Nucleus accumbens (tissue), 56 donors: Measurements from ENCODE around the gene MSANTD3.

Experiments
- DNase-seq, 56 donors: peaks; one replicate each; lab custom pipeline; 2025; lab: John Stamatoyannopoulos, UW

Gene MSANTD3

DNA sequence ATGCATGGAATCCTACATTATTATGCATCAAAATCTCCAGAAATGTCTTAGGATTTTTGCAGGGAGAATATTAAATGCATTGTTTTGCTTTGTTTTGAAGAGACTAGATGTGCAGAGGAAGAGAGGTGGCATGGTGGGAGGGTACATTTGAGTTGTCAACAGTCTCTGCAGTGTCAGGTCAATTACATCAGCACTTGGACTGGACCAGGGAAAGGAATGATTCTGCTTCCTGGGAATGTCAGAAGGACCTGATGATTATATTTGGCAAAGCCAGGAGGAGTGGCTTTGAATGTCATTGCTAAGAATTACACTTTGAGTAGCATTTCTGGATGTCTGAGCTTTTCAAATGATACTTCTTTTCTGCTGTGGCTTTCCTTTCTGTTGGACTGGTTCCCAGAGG, 28.5 kb downstream of the MSANTD3 start:
- no peak for DNase-seq

DNA sequence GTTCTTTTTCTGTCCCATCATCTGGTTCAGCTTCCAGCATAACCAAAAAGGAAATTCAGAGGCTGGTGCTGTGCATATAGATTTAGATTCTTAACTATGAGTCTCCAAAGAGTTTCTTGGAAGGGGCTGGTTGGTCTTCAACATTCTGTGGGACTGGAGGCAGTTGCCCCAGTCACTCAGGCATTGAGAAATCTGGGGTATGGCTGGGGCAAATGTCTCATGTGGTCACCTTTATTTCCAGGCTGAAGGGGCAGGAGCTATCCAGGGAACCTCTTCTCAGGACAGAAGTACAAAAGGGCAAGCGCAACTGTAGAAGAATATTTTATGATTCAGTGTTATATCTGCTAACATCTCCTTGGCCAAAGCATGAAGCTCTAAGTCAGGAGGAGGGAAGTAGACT, 30.6 kb downstream of the MSANTD3 start:
- no peak for DNase-seq

DNA sequence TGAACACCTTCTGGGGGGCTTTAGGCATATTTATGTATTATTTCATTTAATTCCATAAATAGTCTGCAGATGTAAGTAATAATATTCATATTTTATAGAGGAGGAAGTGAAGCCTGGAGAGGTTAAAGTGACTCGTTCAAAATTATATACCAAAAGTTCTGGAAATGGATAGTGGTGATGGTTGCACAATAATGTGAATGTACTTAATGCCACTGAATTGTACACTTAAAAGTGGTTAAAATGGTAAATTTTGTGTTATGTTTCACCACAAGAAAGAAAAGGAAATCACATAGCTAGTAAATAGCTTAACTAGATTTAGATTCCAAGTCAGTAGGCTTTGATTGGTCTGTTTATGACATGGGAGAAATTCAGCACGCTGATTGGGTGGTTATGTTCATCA, 33.0 kb downstream of the MSANTD3 start:
- DNase-seq, result no peak

- peak in 2 of 56 donors; percentile 5 to 7 for DNase-seq
These were observed 38.3 kb downstream of the MSANTD3 start for GRCh38 chr9:100465274-100465673.

GRCh38 chr9:100465761-100466160, 38.8 kb downstream of the MSANTD3 start:
- no peak for DNase-seq

DNA sequence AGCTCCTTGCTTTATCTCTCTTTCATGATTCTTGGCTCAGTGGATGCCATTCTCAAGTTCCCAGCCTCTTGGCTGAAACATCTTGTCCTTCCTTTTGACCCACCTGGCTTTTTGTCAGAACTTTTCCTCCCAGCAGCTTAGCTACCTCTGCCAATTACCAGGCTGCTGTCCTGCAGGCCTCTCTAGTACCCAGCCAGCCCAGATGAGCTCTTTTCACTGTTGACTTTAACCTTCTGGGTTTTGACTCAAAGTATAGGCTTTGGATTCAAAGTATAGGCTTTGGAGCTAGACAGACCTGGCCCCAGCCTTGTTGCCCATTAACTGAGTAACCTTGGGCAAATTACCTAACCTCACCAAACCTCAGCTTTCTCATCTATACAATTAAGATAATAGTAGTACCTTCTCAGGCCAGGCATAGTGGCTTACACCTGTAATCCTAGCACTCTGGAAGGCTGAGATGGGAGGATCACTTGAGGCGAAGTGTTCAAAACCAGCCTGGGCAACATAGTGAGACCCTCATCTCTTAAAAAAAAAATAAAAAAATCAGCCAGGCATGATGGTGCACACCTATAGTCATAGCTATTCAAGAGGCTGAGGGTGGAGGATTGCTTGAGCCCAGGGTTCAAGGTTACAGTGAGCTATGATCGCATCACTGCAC, 39.4 kb downstream of the MSANTD3 start:
- peak in 2 of 56 donors; percentile 5 to 6 for DNase-seq

GRCh38 chr9:100466829-100467221, 39.9 kb downstream of the MSANTD3 start:
- no peak for DNase-seq

DNA sequence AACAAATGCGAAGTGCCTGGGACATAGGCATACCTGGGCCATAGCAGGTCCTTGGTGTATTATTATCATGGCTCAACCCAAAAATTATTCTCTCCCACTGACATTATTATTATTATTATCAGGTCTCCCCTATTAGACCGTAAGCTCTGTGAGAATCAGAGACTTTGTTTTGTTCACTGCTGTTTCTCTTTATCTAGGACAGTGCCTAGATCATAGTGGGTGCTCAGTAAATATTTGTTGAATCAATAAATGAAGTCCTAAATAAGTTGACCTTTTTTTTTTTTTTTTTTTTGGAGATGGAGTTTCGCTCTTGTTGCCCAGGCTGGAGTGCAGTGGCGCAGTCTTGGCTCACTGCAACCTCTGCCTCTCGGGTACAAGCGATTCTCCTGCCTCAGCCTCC, 41.1 kb downstream of the MSANTD3 start:
- no peak for DNase-seq

- DNase-seq, result no peak
These were observed 45.3 kb downstream of the MSANTD3 start for GRCh38 chr9:100472268-100472667.

GRCh38 chr9:100472788-100473275, 45.9 kb downstream of the MSANTD3 start, which contains the start of gene TMEFF1:
Gene TMEFF1 (plus strand): TSS chr9:100473149. CDS start chr9:100473545, 396 bp downstream.
- peak in 49 of 56 donors; percentile 8 to 88 (median 60) for DNase-seq

- peak in 19 of 56 donors; percentile 21 to 68 (median 50) for DNase-seq
These were observed 46.5 kb downstream of the MSANTD3 start for GRCh38 chr9:100473276-100474081.

DNA sequence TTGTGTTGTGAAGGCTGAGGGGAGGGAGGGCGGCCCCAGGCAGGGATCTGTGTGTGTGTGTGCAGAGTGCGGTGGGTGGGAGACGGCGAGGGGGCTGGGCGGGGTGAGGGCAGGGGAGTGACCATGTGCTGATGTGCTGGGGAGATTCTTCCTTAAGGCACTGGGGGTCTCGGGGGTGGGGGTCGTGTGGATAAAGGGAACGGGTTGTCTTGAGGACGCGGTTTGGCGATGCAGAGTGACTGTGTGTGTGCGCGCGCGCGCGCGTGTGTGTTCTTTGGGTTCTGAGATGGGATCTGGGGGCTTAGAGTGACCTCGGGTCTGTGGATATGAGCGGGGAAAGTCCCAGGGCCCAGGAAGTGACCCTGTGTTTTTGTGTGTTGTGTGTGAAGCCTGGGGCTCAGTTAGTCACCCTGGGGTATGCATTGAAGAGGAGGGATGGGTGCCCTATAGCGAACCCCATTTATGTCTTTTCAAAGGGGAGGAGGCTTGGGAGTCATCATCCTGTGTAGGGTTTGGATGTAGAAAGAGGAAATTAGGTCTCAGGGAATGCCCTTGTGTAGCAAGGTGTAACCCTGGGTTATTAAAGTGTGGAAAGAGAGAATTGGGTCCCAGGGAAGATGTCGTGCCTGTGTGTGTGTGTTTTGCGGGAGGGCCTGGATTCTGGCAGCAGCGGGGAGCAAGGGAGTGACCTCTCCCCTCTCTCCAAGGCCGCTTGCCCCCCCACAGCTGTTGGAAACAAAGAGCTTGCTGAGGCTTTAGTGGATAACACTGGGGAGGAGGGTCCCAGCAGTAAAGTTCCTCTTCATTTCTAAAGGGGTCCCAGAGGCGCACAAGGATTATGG, 47.4 kb downstream of the MSANTD3 start:
- peak in 24 of 56 donors; percentile 6 to 57 (median 35) for DNase-seq

DNA sequence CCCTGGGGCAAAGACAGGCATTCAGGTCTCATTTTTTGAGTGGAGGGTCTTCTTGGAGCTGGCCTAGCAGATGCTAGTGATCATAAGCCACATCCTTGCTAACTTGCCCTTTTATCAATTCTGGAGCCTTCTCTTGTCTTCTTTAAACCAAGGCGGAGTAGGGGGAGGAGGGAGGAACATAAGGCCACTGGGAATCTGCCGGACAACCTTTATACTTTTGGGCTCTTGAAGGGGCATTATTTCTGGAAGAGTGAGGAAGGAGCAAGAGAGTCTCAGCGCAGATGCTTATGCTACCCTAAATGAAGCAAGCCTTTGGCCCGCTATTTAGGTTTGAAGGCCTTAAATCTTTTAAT, 48.0 kb downstream of the MSANTD3 start:
- DNase-seq, result no peak

DNA sequence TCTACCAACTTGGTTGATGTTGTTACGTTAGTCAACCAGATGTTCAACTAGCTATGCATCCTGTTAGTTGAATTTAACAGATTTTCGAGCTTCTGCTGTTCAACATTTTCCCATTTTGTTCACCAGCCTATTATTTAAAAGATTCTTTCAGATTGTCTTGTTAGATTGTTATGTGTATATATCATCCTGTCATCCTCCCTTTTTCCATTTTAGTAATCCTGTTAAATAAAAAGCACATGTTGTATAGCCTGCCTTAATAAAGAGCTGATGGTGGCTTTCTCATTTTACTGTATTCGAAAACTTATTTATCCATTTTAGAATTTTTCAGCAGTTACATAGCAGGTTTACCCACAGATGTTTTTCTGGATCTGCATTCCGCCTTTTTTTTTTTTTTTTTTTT, 50.3 kb downstream of the MSANTD3 start:
- no peak for DNase-seq

DNA sequence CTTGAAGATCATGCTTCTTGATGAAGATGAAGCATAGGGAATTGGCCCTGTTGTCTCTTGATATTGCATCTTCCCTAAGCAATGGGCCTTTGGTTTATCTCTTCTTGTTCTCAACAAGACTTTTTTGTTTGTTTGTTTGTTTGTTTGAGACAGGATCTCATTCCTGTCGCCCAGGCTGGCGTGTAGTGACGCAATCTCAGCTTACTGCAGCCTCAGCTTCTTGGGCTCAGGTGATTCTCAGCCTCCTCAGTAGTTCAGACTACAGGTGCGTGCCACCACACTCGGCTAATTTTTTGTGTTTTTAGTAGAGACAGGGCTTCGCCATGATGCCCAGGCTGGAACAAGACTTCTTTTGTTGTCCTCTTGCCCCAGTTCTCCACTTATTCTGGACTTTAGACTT, 51.2 kb downstream of the MSANTD3 start:
- DNase-seq, result no peak

DNA sequence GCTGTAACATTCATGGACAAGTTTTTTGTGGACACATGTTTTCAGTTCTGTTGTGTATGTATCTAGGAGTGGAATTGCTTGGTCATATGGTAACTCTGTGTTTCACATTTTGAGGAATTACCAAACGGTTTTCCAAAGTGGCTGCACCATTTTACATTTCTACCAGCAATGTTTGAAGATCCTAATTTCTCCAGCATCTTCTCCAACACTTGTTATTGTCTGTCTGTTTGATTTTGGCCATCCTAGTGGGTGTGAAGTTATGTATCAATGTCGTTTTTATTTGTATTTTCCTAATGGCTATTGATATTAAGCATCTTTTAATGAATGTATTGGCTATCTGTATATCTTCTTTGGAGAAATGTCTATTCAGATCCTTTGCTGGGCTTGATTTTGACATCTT, 52.9 kb downstream of the MSANTD3 start:
- DNase-seq, result no peak

GRCh38 chr9:100485196-100485595, 58.3 kb downstream of the MSANTD3 start:
- no peak for DNase-seq

DNA sequence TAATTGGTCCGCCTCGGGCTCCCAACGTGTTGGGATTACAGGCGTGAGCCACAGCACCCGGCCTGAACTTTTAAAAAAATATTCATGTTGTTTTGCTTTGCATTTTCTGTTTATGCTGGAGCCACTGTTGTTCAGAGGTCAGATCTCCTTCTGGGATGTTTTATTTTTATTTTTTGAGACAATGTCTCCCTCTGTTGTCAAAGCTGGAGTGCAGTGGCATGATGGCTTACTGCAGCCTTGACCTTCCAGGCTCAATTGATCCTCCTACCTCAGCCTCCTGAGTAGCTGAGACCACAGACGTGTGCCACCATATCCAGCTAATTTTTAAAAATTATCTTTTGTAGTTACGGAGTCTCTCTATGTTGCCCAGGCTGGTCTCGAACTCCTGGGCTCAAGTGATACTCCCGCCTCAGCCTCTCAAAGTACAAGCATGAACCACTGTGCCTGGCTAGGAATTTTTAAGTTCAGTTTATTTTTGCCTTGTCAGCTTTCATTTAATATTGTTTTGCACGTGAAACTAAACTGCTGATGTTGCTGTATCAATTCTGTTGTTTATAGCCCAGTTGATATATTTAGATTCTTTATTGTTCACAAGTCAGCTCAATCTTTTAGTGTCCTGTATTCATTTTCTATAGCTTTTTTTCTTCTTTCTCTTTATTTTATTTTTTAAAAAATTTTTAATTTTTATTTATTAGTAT, 59.7 kb downstream of the MSANTD3 start:
- DNase-seq, result no peak

DNA sequence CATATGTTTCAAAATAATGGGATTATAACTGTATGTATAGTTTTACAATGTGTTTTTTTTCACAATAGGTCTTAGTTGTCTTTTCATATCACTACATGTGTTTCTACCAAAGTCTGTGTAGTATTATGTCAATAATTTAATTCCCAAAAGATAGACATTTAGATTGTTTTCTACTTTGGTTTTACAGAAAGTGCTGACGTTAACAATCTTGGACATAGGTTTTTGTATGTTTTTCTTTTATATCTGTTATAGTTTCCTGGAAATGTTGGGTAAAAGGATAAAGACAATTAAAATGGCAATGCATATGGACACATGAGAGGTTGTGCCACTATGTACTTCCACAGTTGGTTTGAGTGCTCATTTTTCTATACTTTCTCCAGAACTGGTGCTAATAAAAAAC, 61.2 kb downstream of the MSANTD3 start:
- no peak for DNase-seq

- DNase-seq, result peak in 14 of 56 donors; percentile 5 to 62 (median 32)
These were observed 62.9 kb downstream of the MSANTD3 start for GRCh38 chr9:100489836-100490235.
